ENCODE results near the gene ATP6V0D1. TPM values are rescaled to one million over a fixed set of nuclear protein-coding genes. Genes with fewer than 3 reads are reported as not detected.

Gene ATP6V0D1
- total RNA-seq, 1 experiment from 2014 or later = 50.5 TPM

DNA sequence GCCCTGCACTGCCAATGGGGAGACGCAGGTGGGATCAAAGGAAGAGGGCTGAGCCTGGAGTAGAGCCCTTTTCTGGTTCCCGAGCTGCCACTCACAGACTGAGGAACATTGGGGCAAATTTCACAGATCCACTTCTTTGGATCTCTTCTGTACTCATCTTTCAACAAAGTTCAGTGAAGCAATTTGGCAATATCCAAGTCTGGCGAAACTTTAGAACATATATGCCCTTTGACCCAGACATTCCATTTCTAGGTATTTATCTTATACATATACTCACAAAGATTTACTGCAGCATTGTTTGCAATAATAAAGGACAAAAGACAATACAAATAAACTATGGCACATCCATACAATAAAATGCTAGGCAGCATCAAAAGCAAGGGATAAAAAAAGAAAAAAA, 69.6 kb downstream of the ATP6V0D1 start:
- no peak for DNase-seq (ENCODE audit: unreplicated experiment)
- H3K4me3 Mint-ChIP-seq (ENCODE audit: unreplicated experiment) = no peak overlapping the region
- no peaks in the 10 kb centered on the region for H3K9me3 Mint-ChIP-seq (ENCODE audit: unreplicated experiment)
- no peaks in the 10 kb centered on the region for H3K27me3 Mint-ChIP-seq (ENCODE audit: insufficient read depth, unreplicated experiment)
- TF ChIP-seq CTCF (IDR thresholded peaks at IDR 0.05; ENCODE audit: unreplicated experiment) = no peak
- ChIA-PET CTCF (interaction anchor here (2.2 kb wide), 1 partner anchor 151 kb away, joined by 6 read pairs; no protein-coding TSS in a partner anchor), POLR2A (no interaction called here)
- H3K4me1 Mint-ChIP-seq (ENCODE audit: insufficient read depth, unreplicated experiment) = peaks cover 16% of the 10 kb centered on the region
- no peaks in the 10 kb centered on the region for H3K36me3 Mint-ChIP-seq (ENCODE audit: insufficient read depth, unreplicated experiment)
- BruUV-seq (replicated peaks) = no TSS peak
- H3K27ac Mint-ChIP-seq (ENCODE audit: low read depth, unreplicated experiment) = no peak overlapping the region
- intact Hi-C loops (cut with micrococcal nuclease) = no loop called here

GRCh38 chr16:67409631-67410030, 71.3 kb downstream of the ATP6V0D1 start:
- peak overlapping the region; percentile 66 for H3K27ac Mint-ChIP-seq (ENCODE audit: low read depth, unreplicated experiment)
- H3K4me3 Mint-ChIP-seq (ENCODE audit: unreplicated experiment) = no peak overlapping the region
- no peak for DNase-seq (ENCODE audit: unreplicated experiment)
- H3K27me3 Mint-ChIP-seq (ENCODE audit: insufficient read depth, unreplicated experiment) = no peaks in the 10 kb centered on the region
- no peaks in the 10 kb centered on the region for H3K9me3 Mint-ChIP-seq (ENCODE audit: unreplicated experiment)
- H3K36me3 Mint-ChIP-seq (ENCODE audit: insufficient read depth, unreplicated experiment) = no peaks in the 10 kb centered on the region
- peaks cover 11% of the 10 kb centered on the region for H3K4me1 Mint-ChIP-seq (ENCODE audit: insufficient read depth, unreplicated experiment)
- CTCF ChIA-PET = interaction anchor here (0.5 to 1.2 kb wide), 3 partner anchors 36 to 541 kb away, joined by 3 to 4 read pairs (median 4); no protein-coding TSS in a partner anchor
- no peak for TF ChIP-seq CTCF (IDR thresholded peaks at IDR 0.05; ENCODE audit: unreplicated experiment)
- intact Hi-C loops (cut with micrococcal nuclease) = no loop called here
- POLR2A ChIA-PET = no interaction called here
- BruUV-seq (replicated peaks) = no TSS peak

- no peak overlapping the region for H3K4me3 Mint-ChIP-seq (ENCODE audit: unreplicated experiment)
- TF ChIP-seq CTCF (IDR thresholded peaks at IDR 0.05; ENCODE audit: unreplicated experiment) = no peak
- BruUV-seq (replicated peaks) = no TSS peak
- no peaks in the 10 kb centered on the region for H3K36me3 Mint-ChIP-seq (ENCODE audit: insufficient read depth, unreplicated experiment)
- H3K27ac Mint-ChIP-seq (ENCODE audit: low read depth, unreplicated experiment) = no peak overlapping the region
- intact Hi-C loops (cut with micrococcal nuclease) = no loop called here
- no peak for DNase-seq (ENCODE audit: unreplicated experiment)
- CTCF ChIA-PET = interaction anchor here (0.6 to 1.8 kb wide), 4 partner anchors 9 to 180 kb away, joined by 3 to 8 read pairs (median 4); partner anchors contain the start of gene ZDHHC1
- no peaks in the 10 kb centered on the region for H3K27me3 Mint-ChIP-seq (ENCODE audit: insufficient read depth, unreplicated experiment)
- no peaks in the 10 kb centered on the region for H3K9me3 Mint-ChIP-seq (ENCODE audit: unreplicated experiment)
- peaks cover 5% of the 10 kb centered on the region for H3K4me1 Mint-ChIP-seq (ENCODE audit: insufficient read depth, unreplicated experiment)
- POLR2A ChIA-PET = interaction anchor here (0.8 kb wide), 1 partner anchor 24 kb away, joined by 3 read pairs; no protein-coding TSS in a partner anchor
Measured at GRCh38 chr16:67407788-67408452, 73.0 kb downstream of the ATP6V0D1 start.

- Mint-ChIP-seq H3K4me1 (ENCODE audit: insufficient read depth, unreplicated experiment) (peaks cover 5% of the 10 kb centered on the region), H3K36me3 (ENCODE audit: insufficient read depth, unreplicated experiment) (no peaks in the 10 kb centered on the region), H3K27ac (ENCODE audit: low read depth, unreplicated experiment) (no peak overlapping the region), H3K9me3 (ENCODE audit: unreplicated experiment) (no peaks in the 10 kb centered on the region), H3K27me3 (ENCODE audit: insufficient read depth, unreplicated experiment) (no peaks in the 10 kb centered on the region), H3K4me3 (ENCODE audit: unreplicated experiment) (no peak overlapping the region)
- POLR2A ChIA-PET = no interaction called here
- BruUV-seq (replicated peaks) = no TSS peak
- CTCF ChIA-PET = interaction anchor here (1.5 to 1.8 kb wide), 2 partner anchors 9 to 147 kb away, joined by 4 to 8 read pairs; partner anchors contain the start of gene ZDHHC1
- TF ChIP-seq CTCF (IDR thresholded peaks at IDR 0.05; ENCODE audit: unreplicated experiment) = no peak
- DNase-seq (ENCODE audit: unreplicated experiment) = no peak
- intact Hi-C loops (cut with micrococcal nuclease) = no loop called here
Measured at GRCh38 chr16:67407176-67407787, 73.7 kb downstream of the ATP6V0D1 start.
